AG09319 (cell line): ENCODE measurements around the gene N4BP2L1.

Source experiments
- DNase-seq: peaks from one replicate; pipeline ENCODE4 v3.0.0-alpha.2; 2010; ENCODE audit warnings: low read depth; ENCODE audit errors: extremely low read depth
- CTCF ChIP-seq: IDR thresholded peaks from 2 replicates; pipeline ENCODE4 v1.5.1; 2011; ENCODE audit warnings: low read depth, mild to moderate bottlenecking, inconsistent platforms, low read length, moderate library complexity

N4BP2L1 gene

GRCh38 chr13:32409561-32410421, 18.1 kb downstream of the N4BP2L1 start:
- peak; percentile 16 for DNase-seq
- no peak for TF ChIP-seq CTCF

- DNase-seq, result no peak
- no peak for TF ChIP-seq CTCF
Measured at GRCh38 chr13:32409001-32409313, 19.0 kb downstream of the N4BP2L1 start.

GRCh38 chr13:32408296-32409000, 19.5 kb downstream of the N4BP2L1 start:
- TF ChIP-seq CTCF, result no peak
- no peak for DNase-seq

GRCh38 chr13:32407854-32408253, 20.1 kb downstream of the N4BP2L1 start:
- no peak for DNase-seq
- TF ChIP-seq CTCF, result no peak

- no peak for TF ChIP-seq CTCF
Measured at GRCh38 chr13:32403108-32403507, 24.8 kb downstream of the N4BP2L1 start.

GRCh38 chr13:32391101-32391619, 36.8 kb downstream of the N4BP2L1 start:
- no peak for TF ChIP-seq CTCF
- no peak for DNase-seq

More at GRCh38 chr13:32403108-32403507, 24.8 kb downstream of the N4BP2L1 start:
- DNase-seq, result no peak

- TF ChIP-seq CTCF, result no peak
- DNase-seq, result no peak
Measured at GRCh38 chr13:32390484-32390883, 37.4 kb downstream of the N4BP2L1 start.
